ENCODE results near the gene CD226. TPM values are rescaled to one million over a fixed set of nuclear protein-coding genes. Genes with fewer than 3 reads are reported as not detected.

Gene CD226
- total RNA-seq, 4 donors from 2014 or later, result 0.72 to 5.2 (median 1.3) TPM

- Histone ChIP-seq H3K9me3 (no peaks in the 10 kb centered on the region), H3K27me3 (no peaks in the 10 kb centered on the region), H3K27ac (no peak overlapping the region), H3K4me1 (no peaks in the 10 kb centered on the region), H3K4me3 (no peak overlapping the region), H3K36me3 (no peaks in the 10 kb centered on the region)
- TF ChIP-seq POLR2A (IDR thresholded peaks at IDR 0.05), result no peak
- TF ChIP-seq CTCF (IDR thresholded peaks at IDR 0.05), result no peak
- WGBS, 2 donors, result 59 to 68% methylated on average over 11 to 12 of the region's 12 CpGs
- intact Hi-C loops (cut with DNase I), result no loop called here
- no peak for DNase-seq
These were observed 12.1 kb downstream of the CD226 start for GRCh38 chr18:69935319-69936190.

GRCh38 chr18:69934601-69935265 lies 12.9 kb downstream of the CD226 start:
- TF ChIP-seq POLR2A (IDR thresholded peaks at IDR 0.05), result no peak
- TF ChIP-seq CTCF (IDR thresholded peaks at IDR 0.05), result no peak
- no peak for DNase-seq
- no peak overlapping the region for H3K4me3 ChIP-seq
- H3K27ac ChIP-seq, result no peak overlapping the region
- no peaks in the 10 kb centered on the region for H3K36me3 ChIP-seq
- 61 to 74% methylated on average over 4 of the region's 4 CpGs for WGBS, 2 donors
- H3K4me1 ChIP-seq, result no peaks in the 10 kb centered on the region
- intact Hi-C loops (cut with DNase I), result no loop called here
- H3K9me3 ChIP-seq, result no peaks in the 10 kb centered on the region
- H3K27me3 ChIP-seq, result no peaks in the 10 kb centered on the region

- H3K9me3 ChIP-seq, result no peaks in the 10 kb centered on the region
- H3K27me3 ChIP-seq, result no peaks in the 10 kb centered on the region
- H3K36me3 ChIP-seq, result no peaks in the 10 kb centered on the region
- WGBS, 2 donors, result 80 to 89% methylated on average over 5 of the region's 5 CpGs
- H3K27ac ChIP-seq, result no peak overlapping the region
- no peak for TF ChIP-seq CTCF (IDR thresholded peaks at IDR 0.05)
- TF ChIP-seq POLR2A (IDR thresholded peaks at IDR 0.05), result no peak
- intact Hi-C loops (cut with DNase I), result no loop called here
- no peaks in the 10 kb centered on the region for H3K4me1 ChIP-seq
- no peak overlapping the region for H3K4me3 ChIP-seq
- no peak for DNase-seq
These were observed 18.5 kb downstream of the CD226 start for GRCh38 chr18:69929041-69929774.

- H3K4me3 ChIP-seq, result no peak overlapping the region
- no peaks in the 10 kb centered on the region for H3K27me3 ChIP-seq
- no peaks in the 10 kb centered on the region for H3K36me3 ChIP-seq
- no peaks in the 10 kb centered on the region for H3K4me1 ChIP-seq
- no peaks in the 10 kb centered on the region for H3K9me3 ChIP-seq
- intact Hi-C loops (cut with DNase I), result no loop called here
- no peak for DNase-seq
- 41 to 49% methylated on average over 3 of the region's 3 CpGs for WGBS, 2 donors
- no peak overlapping the region for H3K27ac ChIP-seq
- TF ChIP-seq POLR2A (IDR thresholded peaks at IDR 0.05), result no peak
- no peak for TF ChIP-seq CTCF (IDR thresholded peaks at IDR 0.05)
These were observed 31.3 kb downstream of the CD226 start for GRCh38 chr18:69916412-69916811.

- H3K4me1 ChIP-seq, result no peaks in the 10 kb centered on the region
- no peak for DNase-seq
- TF ChIP-seq POLR2A (IDR thresholded peaks at IDR 0.05) (no peak), CTCF (IDR thresholded peaks at IDR 0.05) (no peak)
- H3K27ac ChIP-seq, result no peak overlapping the region
- no peak overlapping the region for H3K4me3 ChIP-seq
- H3K36me3 ChIP-seq, result no peaks in the 10 kb centered on the region
- H3K27me3 ChIP-seq, result no peaks in the 10 kb centered on the region
- intact Hi-C loops (cut with DNase I), result no loop called here
- H3K9me3 ChIP-seq, result no peaks in the 10 kb centered on the region
These were observed 38.8 kb downstream of the CD226 start for GRCh38 chr18:69908838-69909237.
